HG02763 (cell line): ENCODE data around the gene DEAF1.
"Not testable (repeated sequence)": the region's sequence is repeated elsewhere in the genome, so short reads cannot be mapped to it uniquely, and the experiment has no call there.

Source experiments
- ATAC-seq: cut with Tn5 transposase; IDR thresholded peaks from one replicate; pipeline ENCODE4 v1.9.1; 2021; ENCODE audit warnings: mild to moderate bottlenecking, moderate library complexity; ENCODE audit not compliant: unreplicated experiment

The DEAF1 gene

DNA sequence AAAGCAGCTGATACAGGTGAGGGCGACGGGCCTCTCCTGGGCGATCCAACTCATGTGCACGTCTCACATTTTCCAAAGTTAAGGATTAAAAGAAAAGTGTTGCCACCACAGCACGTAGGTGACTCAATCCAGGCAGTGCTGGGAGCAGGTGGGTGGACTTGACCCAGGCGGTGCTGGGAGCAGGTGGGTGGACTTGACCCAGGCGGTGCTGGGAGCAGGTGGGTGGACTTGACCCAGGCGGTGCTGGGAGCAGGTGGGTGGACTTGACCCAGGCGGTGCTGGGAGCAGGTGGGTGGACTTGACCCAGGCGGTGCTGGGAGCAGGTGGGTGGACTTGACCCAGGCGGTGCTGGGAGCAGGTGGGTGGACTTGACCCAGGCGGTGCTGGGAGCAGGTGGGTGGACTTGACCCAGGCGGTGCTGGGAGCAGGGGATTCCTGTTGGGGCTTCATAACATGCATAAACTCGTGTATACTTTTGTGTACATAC, 47.3 kb downstream of the DEAF1 start:
- not testable (repeated sequence) for ATAC-seq

DNA sequence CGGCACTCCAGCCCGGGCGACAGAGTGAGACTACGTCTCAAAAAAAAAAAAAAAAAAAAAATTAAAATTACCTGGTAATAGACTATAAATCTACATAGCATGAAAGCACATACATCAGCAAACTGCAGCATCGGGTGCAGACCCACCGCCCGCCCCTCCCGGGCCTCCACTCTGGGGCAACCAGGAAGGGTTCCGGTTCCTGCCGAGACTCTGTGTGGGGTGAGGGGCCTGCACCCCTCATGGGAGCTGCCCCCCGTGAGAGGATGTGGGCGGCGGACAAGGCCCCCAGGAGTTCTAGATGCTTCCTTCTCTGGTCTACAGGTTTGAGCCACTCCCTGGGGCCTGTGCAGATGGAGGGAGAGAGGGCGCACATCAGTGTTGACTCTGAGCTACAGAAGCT, 48.8 kb downstream of the DEAF1 start:
- ATAC-seq, result no peak

DNA sequence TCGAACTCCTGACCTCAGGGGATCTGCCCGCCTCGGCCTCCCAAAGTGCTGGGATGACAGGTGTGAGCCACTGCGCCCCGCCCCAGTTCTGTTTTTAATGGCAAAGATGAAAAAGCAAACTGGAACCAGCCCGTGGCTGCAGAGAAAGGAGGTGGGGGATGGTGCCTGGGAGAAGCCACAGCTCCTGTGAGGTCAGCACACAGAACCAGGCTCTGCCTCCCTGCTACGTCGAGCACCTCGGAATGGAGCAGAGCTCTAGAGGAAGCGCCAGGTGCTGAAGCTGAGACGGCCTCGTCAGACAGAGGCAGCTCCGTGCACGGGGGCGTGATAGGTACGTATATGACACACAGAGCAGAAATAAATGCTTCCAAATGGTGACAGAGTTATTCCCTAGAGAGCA, 49.5 kb downstream of the DEAF1 start:
- ATAC-seq, result no peak

DNA sequence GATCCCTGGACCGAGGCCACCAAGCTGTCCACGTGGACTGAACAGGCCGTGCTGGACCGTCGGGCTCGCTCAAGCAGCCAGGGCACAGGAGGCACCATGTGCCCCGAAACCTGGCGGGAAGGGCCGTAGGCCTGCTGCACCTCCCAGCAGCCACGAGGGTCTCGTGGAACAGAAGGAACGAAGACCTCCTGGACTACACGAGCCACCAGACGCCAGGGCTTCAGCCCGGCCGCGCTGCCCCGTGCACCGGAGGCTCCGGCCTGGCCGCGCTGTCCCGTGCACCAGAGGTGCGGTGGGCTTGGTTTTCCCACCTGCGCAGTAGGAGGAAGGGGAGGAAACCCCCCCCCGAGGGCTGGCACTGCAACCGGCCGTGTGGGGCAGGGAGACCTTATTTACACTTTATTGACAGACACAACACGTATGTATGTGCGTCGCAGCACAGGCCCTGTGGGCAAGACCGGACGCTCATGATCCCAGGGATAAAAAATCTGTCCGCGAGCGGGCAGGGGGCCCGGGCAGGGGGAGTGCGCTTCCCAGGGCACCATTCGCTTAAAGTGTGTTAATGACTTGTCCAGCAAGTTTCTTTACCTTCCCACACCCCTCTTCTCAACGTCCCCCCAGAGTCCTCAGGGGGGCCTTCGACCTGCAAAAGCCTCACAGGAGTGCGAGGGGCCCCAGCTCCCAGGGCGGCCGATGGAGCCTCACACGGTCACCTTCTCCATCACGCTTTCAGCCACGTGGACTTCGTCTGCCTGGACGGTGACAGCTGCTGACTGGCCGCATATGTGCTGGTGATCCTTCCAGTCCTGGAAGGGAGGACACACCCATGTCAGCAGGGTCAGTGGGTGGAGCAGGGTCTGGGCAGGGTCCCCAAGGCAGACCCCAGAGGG, 50.9 kb downstream of the DEAF1 start:
- ATAC-seq, result no peak

DNA sequence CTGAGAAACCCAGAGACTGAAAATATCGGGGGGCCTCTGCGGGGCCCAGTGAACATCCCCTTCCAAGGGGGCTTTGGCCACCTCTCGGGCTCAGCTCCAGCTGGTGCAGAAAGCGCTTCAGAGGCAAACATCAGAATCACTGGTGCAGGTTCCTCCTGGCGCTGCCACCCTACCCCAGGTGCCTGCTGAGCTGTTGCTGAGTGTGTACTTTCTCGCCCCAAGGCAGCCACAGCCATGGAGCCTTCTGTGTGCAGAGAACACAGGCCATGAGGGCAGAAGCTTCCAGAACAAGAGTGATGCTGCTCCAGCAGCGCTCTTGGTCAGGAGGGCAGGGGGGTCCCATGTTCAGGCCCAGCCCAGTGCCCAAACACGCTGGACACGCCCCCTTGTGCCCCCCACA, 51.7 kb downstream of the DEAF1 start:
- no peak for ATAC-seq

DNA sequence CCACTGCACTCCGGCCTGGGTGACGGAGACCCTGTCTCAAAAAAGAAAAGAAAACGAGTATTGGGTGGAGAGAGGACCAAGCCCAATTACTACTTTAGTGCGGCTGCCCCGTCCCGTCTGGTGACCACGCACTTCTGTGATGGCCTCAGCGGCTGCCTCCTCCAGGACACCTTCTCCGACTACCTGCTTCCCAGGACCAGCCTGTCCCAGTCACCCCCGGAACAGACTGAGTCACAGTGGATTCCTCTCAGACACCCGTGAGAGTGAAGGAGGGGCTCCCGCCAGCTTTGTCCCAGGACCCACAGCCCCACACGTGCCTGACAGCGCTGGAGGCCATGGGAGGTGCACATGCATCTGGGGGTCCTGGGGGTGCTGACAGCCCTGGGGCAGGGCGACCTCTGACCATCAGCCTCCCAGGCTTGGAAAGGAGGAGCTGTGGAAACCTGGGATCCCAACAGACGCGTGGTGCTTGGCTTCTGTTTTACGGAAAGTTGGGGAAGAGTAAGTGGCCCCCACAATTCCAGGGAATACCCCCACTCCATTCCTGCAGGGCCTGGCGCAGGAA, 53.1 kb downstream of the DEAF1 start:
- no peak for ATAC-seq

DNA sequence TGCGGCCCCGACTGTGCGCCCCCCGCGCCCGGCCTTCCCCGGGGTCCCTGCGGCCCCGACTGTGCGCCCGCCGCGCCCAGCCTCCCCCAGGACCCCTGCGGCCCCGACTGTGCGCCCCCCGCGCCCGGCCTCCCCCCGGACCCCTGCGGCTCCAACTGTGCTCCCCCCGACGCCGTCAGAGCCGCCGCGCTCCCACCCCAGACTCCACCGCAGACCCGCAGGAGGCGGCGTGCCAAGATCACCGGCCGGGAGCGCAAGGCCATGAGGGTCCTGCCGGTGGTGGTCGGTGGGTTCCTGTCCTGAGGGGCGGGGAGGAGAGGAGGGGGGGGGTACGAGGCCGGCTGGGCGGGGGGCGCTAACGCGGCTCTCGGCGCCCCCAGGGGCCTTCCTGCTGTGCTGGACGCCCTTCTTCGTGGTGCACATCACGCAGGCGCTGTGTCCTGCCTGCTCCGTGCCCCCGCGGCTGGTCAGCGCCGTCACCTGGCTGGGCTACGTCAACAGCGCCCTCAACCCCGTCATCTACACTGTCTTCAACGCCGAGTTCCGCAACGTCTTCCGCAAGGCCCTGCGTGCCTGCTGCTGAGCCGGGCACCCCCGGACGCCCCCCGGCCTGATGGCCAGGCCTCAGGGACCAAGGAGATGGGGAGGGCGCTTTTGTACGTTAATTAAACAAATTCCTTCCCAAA, 54.9 kb downstream of the DEAF1 start:
- no peak for ATAC-seq

DNA sequence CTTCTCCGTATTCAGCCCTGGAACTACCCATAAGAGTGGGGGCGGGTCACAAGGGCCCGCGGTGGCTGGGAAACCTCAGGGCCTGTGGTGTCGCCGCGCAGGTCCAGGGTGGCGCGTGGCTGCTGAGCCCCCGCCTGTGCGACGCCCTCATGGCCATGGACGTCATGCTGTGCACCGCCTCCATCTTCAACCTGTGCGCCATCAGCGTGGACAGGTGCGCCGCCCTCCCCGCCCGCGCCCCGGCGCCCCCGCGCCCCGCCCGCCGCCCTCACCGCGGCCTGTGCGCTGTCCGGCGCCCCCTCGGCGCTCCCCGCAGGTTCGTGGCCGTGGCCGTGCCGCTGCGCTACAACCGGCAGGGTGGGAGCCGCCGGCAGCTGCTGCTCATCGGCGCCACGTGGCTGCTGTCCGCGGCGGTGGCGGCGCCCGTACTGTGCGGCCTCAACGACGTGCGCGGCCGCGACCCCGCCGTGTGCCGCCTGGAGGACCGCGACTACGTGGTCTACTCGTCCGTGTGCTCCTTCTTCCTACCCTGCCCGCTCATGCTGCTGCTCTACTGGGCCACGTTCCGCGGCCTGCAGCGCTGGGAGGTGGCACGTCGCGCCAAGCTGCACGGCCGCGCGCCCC, 55.6 kb downstream of the DEAF1 start:
- no peak for ATAC-seq

DNA sequence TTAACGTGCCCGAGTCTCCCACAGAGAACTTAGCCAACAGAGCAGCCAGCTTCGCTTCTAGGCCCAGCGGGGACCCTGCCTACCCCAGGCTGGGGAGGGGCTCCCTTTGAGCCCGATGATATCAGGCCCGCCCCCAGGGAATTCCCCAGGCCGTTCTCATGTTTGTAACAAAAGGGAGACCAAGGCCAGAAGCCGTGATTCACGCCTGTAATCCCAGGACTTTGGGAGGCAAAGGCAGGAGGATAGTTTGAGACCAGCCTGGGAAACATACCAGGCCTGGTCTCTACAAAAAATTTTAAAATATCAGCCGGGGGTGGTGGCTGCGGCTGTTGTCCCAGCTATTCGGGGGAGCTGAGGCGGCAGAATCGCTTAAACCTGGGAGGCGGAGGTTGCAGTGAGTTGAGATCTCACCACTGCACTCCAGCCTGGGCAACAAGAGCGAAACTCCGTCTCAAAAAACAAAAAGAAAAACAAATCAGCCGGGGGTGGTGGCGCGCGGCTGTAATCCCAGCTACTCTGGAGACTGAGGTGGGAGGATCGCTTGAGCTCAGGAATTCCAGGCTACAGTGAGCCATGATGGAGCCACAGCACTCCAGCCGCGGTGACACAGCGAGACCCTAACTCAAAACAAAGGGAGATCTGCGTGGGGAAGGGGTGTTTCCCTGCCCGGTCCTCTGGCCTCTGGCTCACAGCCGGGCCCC, 56.2 kb downstream of the DEAF1 start:
- no peak for ATAC-seq

DNA sequence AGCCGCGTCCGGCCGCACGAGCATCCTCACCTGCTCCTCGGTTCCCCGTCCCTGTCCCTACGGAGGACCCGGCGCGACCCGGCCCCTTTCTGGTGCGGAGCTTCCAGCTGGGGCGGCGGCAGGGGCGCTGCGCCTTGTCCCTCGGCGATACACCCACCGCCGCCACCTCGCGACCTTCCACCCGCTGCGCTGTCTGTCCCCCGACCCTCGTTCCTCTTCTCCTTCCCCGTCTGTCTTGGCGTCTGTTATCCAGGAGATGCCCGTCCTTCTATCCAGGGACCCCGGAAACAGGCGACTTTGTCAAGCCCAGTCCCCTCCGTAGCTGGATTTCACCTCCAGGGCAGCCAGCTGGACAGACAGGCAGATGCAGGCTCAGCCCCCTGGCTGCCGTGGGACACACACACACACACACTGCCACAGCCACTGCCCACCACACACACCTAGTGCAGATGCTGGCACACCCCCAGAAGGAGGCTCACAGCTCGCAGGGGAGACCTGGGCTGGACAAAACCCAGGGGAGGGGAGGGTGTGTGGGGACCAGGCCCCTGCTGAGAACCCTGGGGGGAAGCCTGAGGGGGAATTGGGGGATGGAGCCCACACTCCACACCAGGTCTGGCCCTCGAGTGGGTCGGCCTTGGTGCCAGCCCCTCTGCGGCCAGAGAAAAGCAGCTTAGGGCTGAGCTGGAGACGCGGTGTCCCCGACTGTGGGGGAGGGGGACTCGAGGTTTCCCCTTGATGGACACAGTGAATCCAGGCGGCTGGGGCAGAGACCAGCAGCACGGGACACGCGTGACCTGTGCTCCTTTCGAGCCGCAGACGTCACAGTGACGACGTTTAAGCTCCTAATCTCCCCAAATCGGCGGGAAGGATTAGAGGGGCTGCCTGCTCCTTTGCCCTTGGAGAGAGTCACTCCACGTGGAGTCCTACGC, 57.2 kb downstream of the DEAF1 start:
- no peak for ATAC-seq

DNA sequence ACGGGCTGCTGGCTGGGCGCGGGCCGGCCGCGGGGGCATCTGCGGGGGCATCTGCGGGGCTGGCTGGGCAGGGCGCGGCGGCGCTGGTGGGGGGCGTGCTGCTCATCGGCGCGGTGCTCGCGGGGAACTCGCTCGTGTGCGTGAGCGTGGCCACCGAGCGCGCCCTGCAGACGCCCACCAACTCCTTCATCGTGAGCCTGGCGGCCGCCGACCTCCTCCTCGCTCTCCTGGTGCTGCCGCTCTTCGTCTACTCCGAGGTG, 57.8 kb downstream of the DEAF1 start:
- ATAC-seq, result no peak

DNA sequence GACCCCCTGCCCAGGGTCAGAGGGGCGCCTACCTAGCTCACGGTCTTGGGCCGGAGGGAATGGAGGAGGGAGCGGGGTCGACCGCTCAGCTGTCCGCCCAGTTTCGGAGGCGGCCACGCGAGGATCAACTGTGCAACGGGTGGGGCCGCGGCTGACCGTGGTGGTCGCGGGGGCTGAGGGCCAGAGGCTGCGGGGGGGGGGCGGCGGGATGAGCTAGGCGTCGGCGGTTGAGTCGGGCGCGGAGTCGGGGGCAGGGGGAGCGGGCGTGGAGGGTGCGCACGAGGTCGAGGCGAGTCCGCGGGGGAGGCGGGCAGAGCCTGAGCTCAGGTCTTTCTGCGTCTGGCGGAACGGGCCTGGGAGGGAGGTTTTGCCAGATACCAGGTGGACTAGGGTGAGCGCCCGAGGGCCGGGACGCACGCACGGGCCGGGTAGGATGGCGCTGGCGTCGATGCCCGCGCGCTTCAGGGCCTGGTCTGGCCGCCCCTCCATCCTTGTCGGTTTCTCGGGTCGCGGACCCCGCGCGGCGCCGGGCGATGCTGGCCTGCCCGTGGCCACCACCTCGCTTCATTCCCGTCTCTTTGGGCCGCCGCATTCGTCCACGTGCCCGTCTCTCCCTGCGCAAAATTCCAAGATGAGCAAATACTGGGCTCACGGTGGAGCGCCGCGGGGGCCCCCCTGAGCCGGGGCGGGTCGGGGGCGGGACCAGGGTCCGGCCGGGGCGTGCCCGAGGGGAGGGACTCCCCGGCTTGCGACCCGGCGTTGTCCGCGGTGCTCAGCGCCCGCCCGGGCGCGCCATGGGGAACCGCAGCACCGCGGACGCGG, 58.3 kb downstream of the DEAF1 start, which contains the start of gene DRD4:
TSS of gene DRD4 (plus strand) at position 759 of the 822 bp plus-strand sequence. CDS start at position 795, 36 bp downstream.
- ATAC-seq, result no peak

DNA sequence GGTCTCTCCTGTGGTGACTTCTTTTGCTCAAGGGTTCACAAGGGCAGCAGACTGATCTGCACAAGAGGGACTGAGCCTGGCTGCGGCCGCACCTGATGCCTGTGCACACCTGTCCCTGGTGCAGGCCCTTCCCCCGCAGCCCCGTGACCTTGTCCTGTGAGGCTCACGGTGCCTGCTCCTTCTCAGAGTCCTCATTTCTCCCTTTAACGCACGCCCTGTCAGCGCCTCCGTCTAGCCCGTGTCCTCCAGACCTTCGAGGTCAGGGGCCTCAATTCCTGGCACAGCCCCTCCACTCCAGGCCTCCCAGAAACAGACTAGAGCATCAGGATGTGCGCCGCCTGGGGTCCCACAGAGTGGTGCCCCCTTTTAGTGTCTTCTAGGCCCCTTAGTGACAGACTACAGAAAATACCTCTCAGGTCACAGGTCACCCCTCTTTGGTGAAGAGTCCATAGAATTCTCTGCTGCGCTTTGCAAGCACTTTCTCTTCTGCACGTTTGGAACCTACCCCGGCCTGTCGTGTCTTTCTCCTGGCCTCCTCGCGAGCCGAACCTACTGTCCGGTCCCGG, 59.0 kb downstream of the DEAF1 start:
- ATAC-seq, result no peak

DNA sequence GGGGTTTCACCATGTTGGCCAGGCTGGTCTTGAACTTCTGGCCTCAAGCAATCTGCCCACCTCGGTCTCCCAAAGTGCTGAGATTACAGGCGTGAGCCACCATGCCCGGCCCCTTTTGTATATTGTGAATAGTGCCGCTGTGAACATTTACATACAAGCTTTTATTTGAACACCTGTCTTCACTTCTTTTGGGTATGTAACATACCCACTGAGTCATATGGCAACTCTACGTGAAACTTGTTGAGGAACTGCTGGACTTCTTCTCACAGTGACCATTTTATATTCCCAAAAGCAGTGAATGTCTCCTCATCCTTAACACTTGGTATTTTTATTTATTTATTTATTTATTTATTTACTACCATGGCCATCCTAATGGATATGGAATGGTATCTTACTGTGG, 64.2 kb downstream of the DEAF1 start:
- ATAC-seq, result no peak

DNA sequence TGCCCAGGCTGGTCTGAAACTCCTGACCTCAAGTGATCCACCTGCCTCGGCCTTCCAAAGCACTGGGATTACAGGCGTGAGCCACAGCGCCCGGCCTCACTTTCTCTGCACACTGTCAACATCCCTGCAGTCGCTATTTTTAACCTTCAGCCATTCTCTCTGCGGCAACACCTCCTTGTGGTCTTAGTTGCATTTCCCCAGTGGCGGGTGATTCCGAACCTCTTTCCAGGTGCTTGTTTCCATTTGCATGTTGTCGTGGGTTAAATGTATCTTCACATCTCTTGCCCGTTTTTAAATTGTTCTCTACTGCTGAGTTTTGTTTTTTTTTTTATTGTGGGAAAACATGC, 65.8 kb downstream of the DEAF1 start:
- ATAC-seq, result no peak

DNA sequence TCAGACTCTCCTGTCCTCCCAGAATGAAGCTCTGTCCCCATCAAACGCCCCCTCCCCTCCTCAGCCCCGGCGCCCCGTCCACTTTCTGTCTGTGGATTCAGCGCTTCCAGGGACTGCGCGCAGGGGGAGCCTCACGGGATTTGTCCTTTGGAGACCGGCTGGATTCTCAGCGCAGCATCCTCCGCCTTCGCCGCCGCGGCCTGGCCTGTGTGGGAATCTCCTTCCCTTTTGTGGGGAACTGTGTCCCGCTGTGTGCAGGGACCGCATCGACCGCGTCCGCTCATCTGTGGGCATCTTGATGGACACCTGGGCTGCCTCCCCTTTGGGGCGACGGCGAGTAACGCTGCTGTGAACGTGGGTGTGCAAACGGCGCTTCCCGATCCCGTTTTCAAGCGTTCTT, 67.0 kb downstream of the DEAF1 start:
- no peak for ATAC-seq

DNA sequence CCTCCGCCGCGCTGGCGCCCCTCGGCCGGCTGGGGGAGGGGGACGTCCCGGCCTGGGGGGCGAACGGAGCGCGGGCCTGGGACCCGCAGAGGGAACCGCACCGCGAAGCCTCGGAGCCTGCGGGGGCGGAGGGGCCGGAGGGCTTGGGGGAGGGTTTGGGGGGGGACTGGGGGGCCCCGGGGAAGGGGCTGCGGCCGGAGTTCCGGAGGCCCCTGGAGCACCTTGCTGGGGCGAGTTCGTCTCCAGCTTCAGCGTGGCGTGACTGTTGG, 67.8 kb downstream of the DEAF1 start:
- ATAC-seq, result no peak

DNA sequence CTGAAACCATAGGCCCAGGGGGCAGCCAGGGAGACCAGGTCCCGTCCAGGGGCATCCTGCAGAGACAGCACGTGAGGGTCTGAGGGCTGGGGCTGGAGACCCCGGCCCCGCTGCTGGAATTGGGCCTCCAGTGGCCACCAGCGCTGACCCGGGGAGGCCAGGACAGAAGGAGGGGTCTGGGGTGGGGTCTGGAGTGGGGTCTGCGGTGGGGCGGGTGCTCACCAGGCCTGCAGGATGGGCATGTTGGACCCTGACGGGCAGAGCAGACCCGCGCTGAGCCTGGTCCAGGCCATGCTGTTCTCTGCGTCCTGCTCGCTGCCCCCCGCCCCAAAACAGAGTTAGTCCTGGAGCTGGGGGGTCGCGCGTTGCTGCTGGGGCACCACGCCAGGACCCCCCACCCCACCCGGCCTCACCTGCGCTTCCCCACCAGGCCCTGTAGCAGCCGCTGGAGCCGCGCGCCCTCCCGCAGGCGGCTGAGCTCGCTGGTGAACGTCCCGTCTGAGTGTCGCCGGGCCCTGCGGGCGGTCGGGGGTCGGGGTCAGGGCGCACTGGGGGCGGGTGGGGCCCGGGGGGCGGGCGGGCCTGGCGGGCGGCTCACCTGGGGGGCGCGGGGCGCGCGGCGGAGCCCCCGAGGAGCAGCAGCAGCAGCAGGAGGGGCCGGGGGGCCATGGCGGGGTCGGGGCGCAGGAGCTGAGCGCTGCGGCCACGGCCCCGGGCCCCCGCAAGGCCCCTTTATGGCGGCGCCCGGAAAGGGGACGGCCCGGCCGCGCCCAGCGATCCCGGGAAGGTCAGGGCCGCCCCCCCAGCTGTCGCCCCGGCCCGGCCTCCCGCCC, 68.3 kb downstream of the DEAF1 start, which contains the start of gene SCT:
TSS of gene SCT (minus strand) at position 707 of the 833 bp plus-strand sequence. CDS start at position 669, 38 bp downstream.
- no peak for ATAC-seq
